ENCODE measurements around the gene PRAMEF1.
"Not testable (repeated sequence)": the region's sequence is repeated elsewhere in the genome, so short reads cannot be mapped to it uniquely, and the experiment has no call there.

Gene PRAMEF1, protein sequence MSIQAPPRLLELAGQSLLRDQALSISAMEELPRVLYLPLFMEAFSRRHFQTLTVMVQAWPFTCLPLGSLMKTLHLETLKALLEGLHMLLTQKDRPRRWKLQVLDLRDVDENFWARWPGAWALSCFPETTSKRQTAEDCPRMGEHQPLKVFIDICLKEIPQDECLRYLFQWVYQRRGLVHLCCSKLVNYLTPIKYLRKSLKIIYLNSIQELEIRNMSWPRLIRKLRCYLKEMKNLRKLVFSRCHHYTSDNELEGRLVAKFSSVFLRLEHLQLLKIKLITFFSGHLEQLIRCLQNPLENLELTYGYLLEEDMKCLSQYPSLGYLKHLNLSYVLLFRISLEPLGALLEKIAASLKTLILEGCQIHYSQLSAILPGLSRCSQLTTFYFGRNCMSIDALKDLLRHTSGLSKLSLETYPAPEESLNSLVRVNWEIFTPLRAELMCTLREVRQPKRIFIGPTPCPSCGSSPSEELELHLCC

DNA sequence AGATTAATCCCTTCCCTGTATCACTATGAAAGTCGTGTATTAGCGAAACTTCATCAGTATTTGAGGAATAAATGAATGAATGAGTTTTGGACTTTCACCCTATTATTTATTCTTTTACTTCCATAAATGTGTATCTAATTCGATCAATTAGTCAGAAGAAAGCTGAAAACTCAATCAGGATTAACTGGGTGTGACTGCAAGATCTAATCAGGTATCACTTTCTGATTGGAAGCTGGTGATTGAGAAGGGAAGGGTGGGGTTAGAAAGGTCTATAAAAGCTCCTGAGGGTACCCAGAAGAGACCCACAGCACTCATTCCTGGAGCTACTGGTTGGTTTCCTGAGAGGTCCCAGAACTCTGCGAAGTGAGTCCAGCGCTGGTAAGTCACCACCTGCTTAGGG lies at the start of gene PRAMEF1:
PRAMEF1 (plus strand) TSS at position 301 of the 400 bp plus-strand sequence. CDS start 1,831 bp downstream, outside the sequence.
- DNase-seq, result not testable (repeated sequence)

DNA sequence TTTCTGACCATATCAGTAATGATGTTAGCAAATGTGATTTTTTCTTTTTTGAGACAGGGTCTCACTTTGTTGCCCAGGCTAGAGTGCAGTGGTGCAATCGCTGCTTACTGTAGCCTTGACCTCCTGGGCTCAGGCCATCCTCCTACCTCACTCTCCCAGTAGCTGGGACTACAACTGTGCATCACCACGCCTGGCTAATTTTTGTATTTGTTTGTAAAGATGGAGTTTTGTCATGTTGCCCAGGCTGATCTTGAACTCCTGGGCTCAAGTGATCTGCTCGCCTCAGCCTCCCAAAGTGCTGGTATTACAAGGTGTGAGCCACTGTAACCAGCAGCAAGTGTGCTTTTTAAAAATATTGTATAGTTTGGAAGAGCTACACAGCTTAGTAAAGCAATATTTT lies 49.3 kb upstream of the PRAMEF1 start:
- DNase-seq, result no peak

DNA sequence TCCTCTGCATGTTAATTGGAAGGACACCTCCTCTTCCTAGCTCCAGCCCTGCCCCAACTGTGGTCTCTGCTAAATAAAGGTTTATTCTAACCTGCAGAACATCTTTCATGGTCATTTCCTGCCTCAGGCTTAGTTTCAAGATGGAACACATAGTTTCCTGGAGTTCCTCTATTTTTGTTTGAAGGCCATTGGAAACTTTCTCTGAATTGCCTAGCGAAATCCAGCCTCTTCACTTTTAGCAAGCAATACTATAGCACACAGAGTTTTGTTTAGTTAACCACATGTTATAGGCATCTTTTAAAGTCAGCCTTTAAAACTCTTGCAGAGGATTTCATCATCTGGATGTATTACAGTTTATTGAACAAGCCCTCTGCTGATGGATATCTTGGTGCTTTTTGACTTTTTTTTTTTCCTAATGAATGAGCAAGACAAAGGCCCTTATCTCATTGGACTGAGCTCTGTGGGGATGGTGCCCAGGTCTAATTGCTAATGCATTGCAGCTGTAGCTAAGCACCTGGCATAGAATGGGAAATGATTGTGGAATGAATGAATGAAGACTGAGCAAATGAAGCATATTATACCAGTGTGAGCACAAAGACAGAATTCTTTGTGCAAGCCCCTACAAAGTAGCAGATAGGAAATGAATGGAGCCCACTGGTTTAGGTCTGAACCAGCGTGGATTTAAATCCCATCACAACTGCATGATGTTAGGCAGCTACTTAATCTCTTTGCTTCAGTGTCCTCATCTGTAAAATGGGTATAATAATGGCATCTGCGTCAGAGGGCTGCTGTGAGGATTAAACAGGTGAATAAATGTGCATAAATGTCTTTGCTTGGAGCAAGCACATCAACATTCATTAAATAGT lies 45.8 kb upstream of the PRAMEF1 start:
- no peak for DNase-seq

DNA sequence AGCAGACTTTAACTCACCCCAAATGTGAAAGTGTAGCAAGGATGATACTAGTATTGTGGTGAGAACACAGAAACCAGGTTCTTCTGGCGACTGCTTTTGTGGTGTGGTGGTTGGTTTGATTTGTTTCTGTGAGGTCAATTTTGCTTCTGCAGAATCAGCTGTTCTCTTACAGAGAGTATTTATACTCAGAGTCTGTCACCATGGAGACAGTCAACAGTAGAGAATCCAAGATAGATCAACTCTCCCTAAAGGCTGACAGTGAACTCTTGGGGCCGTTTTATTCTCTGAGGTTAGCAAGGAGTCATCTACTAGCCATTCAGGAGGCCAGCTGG lies 45.2 kb upstream of the PRAMEF1 start, which contains the start of gene CFAP107:
CFAP107 (plus strand) TSS at position 209 of the 332 bp plus-strand sequence. CDS start 231 bp downstream, outside the sequence.
- DNase-seq, result no peak

DNA sequence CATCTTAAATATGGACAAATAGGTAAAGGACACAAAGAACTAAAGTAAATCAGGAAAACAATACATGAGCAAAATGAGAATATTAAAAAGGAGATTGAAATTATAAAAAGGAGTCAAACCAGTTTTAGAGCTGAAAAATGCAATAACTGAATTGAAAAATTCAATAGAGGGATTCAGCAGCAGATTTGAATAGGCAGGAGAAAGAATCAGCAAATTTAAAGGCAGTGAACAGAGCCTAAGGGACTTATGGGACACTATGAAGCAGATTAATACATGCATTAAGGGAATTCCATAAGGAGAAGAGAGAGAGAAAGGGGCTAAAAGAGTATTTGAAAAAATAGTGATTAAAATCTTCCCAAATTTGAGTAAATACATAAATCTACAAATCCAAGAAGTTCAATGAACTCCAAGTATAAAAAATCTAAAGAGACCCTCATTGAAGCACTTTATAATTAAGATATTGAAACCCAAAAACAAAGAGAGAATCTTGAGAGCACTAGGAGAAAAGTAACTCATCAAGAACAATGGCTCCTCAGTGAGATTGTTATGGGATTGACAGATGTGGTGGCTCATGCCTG lies 42.3 kb upstream of the PRAMEF1 start:
- DNase-seq, result no peak

DNA sequence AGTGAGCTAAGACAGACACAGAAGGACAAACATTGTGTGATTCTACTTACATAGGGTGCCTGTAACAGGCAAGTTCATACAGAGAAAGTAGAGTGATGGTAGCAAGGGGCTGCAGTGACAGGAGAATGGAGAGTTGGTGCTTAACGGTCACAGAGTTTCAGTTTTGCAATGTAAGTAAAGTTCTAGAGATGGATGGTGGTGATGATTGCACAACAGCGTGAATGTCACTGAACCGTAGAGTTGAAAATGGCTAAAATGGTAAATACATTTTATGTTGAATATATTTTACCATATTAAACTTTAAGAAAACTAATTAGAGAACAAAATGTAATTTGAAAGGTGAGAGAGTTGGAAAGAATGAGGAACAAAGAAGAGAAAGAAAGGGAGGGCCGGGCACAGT lies 36.5 kb upstream of the PRAMEF1 start:
- DNase-seq, result no peak

DNA sequence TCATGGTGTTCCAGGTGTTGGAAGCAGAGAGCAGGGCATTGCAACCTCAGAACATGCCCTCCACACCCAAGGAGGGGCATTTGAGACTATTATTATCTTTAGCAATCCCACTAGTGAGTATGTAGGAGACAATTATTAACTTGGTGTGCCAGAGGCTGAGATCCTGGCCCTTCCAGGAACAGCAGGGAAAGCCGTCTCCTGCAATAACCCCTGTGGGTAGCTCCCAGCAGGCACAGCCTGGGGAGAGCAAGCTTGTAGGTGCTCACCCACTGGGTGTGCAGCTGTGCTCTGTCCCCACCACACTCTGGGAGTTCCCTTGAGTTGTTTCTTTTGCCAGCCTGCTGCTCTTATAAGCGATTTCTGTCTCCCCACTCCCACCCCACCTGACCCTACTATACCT lies 34.9 kb upstream of the PRAMEF1 start:
- no peak for DNase-seq

DNA sequence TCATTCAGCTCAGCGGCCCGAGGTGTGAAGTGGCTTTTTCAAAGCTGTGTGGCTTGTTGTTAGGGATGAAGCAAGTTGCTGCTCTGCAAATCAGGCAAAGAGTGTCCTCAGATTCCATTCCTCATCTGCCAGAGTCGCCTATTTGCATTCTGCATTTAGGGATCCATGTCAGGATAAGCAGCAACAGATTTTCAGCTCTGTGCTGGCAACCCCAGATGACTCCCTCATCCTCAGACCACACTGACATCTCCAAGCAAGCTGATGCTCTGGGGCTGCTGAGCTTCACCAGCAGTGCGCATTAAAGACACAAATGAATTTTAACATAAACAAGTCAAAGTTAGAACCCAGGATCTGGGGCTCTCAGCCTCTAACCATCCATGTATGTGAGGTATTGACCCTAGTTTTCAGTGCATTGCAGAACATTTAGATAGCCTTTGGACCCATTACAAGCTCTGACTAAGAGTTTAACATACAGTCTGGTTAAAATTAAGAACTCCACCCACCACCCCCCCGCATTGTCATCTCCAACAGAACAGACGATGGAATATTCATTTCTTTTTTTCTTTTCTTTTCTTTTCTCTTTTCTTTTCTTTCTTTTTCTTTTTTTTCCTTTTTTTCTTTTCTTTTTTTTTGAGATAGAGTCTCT lies 34.3 kb upstream of the PRAMEF1 start:
- no peak for DNase-seq

DNA sequence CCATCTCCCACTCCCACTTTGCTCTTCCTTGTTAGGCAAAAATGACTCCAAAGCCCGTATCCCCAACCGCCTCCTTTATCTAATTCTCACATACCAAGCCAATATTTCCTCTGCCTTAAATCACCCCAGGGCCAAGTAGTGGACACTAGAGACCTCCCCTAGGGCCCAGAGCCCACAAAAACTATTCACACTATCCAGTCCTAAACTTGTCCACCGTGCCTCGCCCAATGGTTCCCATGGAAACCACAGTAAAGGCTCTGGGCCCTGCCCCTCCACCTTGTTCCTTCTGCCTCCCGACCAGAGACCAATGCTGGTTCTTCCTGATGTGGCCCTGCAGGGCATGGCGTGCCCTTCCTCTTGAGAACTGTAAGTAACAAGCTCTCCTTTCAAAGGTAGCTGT lies 33.4 kb upstream of the PRAMEF1 start:
- no peak for DNase-seq

DNA sequence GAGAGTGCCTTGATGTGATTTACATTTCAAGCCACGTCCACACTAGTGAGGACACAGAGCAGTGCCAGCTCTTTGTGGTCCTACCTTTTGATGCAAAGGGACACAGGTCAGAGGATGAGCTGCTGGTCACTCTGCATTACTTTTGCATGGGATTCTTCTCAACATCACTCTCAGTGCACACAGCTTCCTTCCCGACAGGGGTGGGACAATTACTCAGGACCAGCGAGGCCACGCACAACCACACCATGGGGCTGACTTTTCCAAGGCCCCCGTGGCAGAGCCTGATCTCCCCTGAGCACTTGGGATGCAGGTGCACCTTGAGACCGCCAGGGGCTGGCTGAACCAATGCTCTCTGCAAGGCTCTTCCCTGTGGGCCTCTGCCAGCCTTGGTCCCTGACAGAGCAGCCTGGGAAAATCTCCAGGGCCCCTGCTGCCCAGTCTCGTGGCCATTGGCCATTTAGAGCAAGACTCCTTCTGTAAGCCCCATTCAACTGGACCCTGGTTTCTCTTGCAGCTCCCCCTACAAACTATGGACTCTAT lies 30.9 kb upstream of the PRAMEF1 start:
- no peak for DNase-seq

DNA sequence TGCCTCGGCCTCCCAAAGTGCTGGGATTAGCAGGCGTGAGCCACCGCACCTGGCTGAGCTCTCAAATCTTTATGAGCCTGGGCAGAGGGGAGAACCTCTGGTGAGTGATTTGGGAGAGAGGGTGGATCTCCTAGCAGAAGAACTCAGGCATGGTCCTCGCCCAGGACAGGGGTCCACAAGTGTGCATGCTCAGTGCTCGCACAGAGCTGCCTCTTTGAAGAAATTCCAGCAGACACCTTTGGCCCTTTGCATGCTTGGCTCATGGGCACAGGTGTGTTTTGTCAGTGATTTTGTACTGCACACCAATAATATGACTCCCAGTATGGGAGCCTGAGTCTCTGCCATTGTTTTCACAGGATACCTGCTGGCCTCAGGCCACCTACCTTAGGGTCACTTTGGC lies 29.4 kb upstream of the PRAMEF1 start:
- no peak for DNase-seq

DNA sequence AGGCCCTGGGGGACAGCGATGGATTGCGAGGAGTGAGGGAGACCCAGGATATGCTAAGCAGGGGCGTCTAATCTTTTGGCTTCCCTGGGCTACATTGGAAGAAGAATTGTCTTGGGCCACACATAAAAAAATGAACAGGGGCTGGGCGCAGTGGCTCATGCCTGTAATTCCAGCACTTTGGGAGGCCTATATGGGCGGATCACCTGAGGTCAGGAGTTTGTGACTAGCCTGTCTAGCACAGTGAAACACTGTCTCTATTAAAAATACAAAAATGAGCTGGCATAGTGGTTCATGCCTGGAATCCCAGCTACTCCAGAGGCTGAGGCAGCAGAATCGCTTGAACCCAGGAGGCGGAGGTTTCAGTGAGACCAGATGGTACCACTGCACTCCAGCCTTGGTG lies 28.4 kb upstream of the PRAMEF1 start:
- DNase-seq, result no peak

DNA sequence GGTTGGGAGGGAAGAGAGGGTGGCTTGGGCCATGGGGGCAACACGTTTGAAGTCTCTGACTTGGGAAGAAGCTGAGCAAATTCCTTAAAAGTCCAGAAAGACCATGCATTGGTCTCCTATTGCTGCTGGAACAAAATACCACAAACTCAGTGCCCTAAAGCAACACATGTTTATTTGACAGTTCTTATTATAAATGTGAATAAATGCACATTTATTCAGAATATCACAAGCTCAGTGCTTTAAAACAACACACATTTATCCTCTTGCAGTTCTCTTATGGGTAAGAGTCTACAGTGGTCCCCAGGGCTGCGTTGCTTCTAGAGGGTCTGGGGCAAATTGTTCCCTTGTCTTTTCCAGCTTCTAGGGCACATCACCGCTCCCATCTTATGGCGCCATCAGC lies 27.7 kb upstream of the PRAMEF1 start:
- no peak for DNase-seq

DNA sequence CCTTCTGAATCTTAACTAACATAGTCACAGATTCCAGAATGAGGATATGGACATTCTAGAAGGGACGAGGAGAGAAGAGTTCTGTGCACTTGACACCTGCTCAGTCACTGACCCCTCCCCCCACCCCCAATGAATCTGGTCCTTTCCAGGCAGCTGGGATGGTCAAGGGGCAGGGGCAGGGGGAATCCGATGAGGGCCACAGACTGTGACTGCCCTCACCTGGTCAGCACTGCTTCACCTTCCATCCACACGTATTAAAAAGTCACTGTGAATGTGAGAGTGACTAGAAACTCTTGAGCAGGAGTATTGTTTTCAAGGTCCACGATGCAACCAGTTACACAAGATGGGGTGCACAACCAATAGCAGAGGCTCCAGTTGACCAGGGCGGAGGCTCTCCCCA lies 27.2 kb upstream of the PRAMEF1 start:
- DNase-seq, result no peak

DNA sequence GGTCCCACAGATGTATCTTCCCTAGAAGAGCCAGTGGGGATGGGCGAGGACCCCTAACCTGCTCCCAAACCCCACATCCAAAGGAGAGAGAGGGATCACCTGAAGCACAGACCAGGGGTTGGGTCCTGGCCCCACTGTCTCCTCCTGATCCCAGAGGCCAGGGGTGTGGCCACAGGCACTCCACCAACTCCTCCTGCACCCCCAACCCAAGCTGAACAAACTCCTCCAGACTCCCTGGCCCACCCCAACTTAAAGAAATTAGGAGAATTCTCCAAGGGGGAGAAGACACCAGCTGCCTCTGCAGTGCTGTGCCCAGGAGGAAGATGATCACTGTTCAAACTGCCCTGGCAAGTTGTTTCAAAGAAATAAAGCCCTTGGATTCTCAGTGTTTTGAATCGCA lies 22.2 kb upstream of the PRAMEF1 start:
- DNase-seq, result no peak

DNA sequence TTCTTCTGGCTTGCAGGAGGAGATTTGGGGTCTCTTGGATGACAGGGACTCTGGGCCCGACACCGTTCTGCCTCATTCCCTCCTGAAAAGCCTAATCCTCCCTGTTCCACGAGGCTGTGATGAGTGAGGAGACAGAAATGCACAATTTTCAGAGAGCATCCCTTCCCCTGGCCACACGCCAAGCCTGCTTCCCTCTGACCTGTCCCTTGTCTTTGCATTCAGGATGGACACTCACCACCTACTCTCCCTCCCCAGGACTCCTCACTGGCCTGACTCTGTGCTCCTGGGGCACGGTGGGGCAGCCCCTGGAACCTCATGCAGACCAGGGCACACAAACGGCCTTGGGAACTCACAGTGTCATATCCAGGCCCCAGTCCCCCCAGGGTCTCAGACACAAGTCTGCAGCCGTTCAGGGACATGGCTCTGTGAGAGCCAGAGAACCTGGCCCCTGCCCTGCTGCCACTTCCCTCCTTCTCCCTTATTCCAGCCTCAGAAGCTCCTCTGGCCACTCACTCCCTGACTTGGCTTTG lies 21.2 kb upstream of the PRAMEF1 start:
- DNase-seq, result no peak

DNA sequence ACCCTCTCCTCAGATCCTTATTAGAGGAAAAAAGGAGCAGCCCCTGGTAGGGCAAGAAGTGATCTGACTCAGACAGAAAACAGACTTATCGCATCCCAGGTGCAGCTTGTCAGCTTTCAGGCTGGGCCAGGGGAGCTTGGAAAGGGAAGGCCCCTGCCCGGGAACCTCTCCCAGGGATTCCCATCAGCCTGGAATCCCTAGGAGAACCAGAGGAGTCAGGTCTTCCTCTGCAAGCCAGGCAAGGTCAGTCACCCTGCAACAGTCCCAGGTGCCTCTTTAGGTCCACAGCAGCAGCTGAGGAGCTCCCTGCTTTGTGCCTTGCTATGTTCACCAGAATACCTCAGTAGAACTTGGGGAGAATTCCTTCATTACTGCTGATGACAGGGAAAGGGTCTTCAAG lies 20.6 kb upstream of the PRAMEF1 start:
- no peak for DNase-seq

DNA sequence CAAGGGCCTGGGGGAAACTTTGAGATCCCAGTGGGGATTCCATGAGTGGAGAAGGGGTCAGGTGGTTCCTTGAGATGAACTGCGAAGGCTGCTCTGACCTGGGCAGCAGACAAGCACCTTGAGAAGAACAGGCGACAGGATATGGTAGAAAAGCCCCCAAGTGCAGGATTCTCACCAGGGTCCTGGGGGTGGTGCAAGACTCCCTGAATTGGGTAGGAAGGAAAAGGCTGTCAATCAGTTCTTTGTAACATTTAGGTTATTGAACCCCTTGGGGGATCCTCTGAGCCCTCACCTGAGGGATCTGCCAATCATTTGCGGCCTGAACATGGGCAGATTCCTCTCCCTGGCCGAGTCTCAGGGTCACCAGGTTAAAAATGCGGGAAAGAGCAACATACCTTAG lies 20.0 kb upstream of the PRAMEF1 start:
- no peak for DNase-seq

DNA sequence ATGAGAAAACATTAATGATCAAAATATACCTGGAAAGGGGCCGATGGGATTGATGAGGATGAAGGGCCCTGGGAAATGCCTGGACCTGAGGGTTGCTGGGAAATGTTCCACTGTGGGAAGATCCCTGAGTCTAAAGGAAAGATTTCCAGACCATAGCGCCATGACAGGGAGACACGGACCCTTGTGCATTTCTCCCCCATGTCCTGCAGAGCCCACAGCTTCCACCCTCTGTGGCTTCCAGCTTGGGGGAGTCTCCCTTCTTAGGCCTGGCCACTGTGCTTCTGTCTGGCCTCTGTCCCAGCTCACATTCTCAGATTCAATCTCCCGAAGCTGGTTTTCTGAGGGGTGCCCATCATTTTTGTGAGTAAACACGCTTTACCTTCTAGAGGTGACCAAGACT lies 18.7 kb upstream of the PRAMEF1 start:
- no peak for DNase-seq

DNA sequence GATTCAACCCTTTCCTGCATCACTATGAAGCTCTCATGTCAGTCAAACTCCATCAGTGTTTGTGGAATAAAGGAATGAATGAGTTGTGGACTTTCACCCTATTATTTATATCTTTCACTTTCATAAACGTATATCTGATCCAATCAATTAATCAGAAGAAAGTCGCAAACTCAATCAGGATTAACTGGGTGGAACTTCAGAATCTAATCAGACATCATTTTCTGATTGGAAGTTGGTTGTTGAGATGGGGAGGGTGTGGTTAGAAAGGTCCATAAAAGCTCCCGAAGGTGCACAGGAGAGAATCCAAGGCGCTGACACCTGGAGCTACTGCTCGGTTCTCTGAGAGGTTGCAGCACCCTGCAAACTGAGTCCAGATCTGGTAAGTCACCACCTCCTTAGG lies 17.8 kb upstream of the PRAMEF1 start, which contains the start of gene PRAMEF12:
PRAMEF12 (plus strand) TSS at position 301 of the 400 bp plus-strand sequence. CDS start 1,130 bp downstream, outside the sequence.
- DNase-seq, result no peak

DNA sequence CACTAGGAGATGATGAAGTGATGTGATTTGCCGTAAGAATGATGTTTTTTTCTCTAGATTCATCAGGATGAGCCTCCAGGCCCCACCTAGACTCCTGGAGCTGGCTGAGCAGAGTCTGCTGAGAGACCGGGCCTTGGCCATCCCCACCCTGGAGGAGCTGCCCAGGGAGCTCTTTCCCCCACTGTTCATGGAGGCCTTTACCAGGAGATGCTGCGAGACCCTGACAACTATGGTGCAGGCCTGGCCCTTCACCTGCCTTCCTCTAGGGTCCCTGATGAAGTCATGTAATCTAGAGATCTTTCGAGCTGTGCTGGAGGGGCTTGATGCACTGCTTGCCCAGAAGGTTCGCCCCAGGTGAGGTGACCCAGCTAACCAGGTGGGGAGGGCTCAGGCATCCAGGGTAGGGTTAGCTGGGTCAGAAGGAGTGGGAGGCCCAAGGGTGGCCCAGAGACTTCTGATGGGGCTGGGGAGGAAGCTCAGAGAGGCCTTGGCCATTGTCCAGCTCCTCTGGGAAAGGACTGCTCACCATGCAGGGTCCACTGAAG lies 16.3 kb upstream of the PRAMEF1 start:
- no peak for DNase-seq

DNA sequence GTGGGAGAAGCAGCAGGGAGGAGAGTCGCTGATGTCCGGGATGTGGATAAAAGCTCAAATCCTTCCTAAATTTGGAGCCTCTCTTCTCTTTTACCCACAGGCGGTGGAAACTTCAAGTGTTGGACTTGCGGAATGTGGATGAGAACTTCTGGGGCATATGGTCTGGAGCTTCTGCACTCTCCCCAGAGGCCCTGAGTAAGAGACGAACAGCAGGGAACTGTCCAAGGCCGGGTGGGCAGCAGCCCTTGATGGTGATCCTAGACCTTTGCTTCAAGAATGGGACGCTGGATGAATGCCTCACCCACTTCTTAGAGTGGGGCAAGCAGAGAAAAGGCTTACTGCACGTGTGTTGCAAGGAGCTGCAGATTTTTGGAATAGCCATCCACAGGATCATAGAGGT lies 15.8 kb upstream of the PRAMEF1 start:
- DNase-seq, result no peak

All from left hindlimb (tissue), 1 donor.